Natural killer cell (primary cell): Measurements from ENCODE around the gene TMSB4Y. TPM values are rescaled to one million over a fixed set of nuclear protein-coding genes. Genes with fewer than 3 reads are reported as not detected.

Experiments
- ATAC-seq, 3 donors: fragments of 150-1000 bp in 2 of 3; fragments of 200-7000 bp in 1 of 3; cut with Tn5 transposase; 1 replicate in 1 of 3; 2 replicates in 2 of 3; pipeline ENCODE4 v1.10.0; 2021; ENCODE audit warnings: mild to moderate bottlenecking in 2 of 3, moderate library complexity in 2 of 3
- DNase-seq, 2 donors: peaks; one replicate each; pipeline versions ENCODE4 v3.0.0 to v3.0.0-alpha.2; 2013 to 2021; ENCODE audit warnings: mixed read lengths in 1 of 2
- H3K27ac ChIP-seq: one replicate; pipeline ENCODE4 v1.5.1; 2013; ENCODE audit warnings: mild to moderate bottlenecking, low read length
- H3K27me3 ChIP-seq: one replicate; pipeline ENCODE4 v1.6.1; 2013; ENCODE audit warnings: low read length; ENCODE audit not compliant: control insufficient read depth, insufficient read depth
- H3K36me3 ChIP-seq: one replicate; pipeline ENCODE4 v1.6.1; 2013; ENCODE audit warnings: low read length; ENCODE audit not compliant: control insufficient read depth, insufficient read depth
- H3K4me1 ChIP-seq: one replicate; pipeline ENCODE4 v1.6.1; 2013; ENCODE audit warnings: low read length; ENCODE audit not compliant: control insufficient read depth, insufficient read depth
- H3K4me3 ChIP-seq: one replicate; pipeline ENCODE4 v1.5.1; 2013; ENCODE audit warnings: low read length
- H3K9me3 ChIP-seq: one replicate; pipeline ENCODE4 v1.6.1; 2013; ENCODE audit warnings: low read length; ENCODE audit not compliant: control insufficient read depth, insufficient read depth
- H3K27ac Mint-ChIP-seq, 2 donors: one replicate each; pipeline ENCODE4 v1.8.0; 2022; ENCODE audit warnings: mild to moderate bottlenecking in 2 of 2, mixed read lengths in 2 of 2, moderate library complexity in 1 of 2
- H3K27me3 Mint-ChIP-seq, 2 donors: one replicate each; pipeline ENCODE4 v1.8.0; 2022; ENCODE audit warnings: low read depth in 2 of 2, mixed read lengths in 2 of 2
- H3K36me3 Mint-ChIP-seq: one replicate; pipeline ENCODE4 v1.8.0; 2022; ENCODE audit warnings: mixed read lengths
- H3K4me1 Mint-ChIP-seq, 2 donors: one replicate each; pipeline ENCODE4 v1.8.0; 2022; ENCODE audit warnings: mixed read lengths in 2 of 2
- H3K4me3 Mint-ChIP-seq: one replicate; pipeline ENCODE4 v1.8.0; 2022; ENCODE audit warnings: mild to moderate bottlenecking, moderate library complexity, mixed read lengths
- H3K9me3 Mint-ChIP-seq, 2 donors: one replicate each; pipeline ENCODE4 v1.8.0; 2022; ENCODE audit warnings: mixed read lengths in 2 of 2
- CTCF ChIP-seq: fragments of 200-600 bp; IDR thresholded peaks from one replicate; pipeline ENCODE4 v1.8.0; 2022; ENCODE audit warnings: antibody characterized with exemption
- WGBS: methylation state at CpG from one replicate; pipeline ENCODE4 v1.1.7; 2013; ENCODE audit warnings: missing lambda C conversion rate; ENCODE audit not compliant: insufficient coverage; 5-methylcytosine and 5-hydroxymethylcytosine counted together
- intact Hi-C: fragments of 100-400 bp; cut with micrococcal nuclease; formaldehyde crosslinking; loops from one replicate; pipeline ENCODE4 v1.14.2; 2022
- total RNA-seq, 4 donors: library from RNA; stranded (reverse); fragments of 120-200 nt in 1 of 4; gene quantifications; one replicate each; pipeline versions ENCODE4 v1.2.3 to v1.2.4, GENCODE V29; 2013 to 2022

Gene TMSB4Y
- total RNA-seq, 3 donors from 2014 or later (not counting 1 experiment from before 2014, with no cell fraction given), result 2.0 to 2.3 TPM; not detected in 1

- 2% methylated on average over 23 of the region's 30 CpGs for WGBS
- Mint-ChIP-seq H3K9me3 (no peaks in the 10 kb centered on the region), H3K36me3 (no peaks in the 10 kb centered on the region), H3K4me1 (peaks cover 0 to 15% of the 10 kb centered on the region in 2 donors), H3K27me3 (no peaks in the 10 kb centered on the region), H3K4me3 (no peak overlapping the region), H3K27ac (peak overlapping the region in 1 of 2 donors; percentile 93)
- Histone ChIP-seq H3K27me3 (no peaks in the 10 kb centered on the region), H3K27ac (peak overlapping the region; percentile 93), H3K4me3 (peak overlapping the region; percentile 70), H3K36me3 (no peaks in the 10 kb centered on the region), H3K4me1 (peaks cover 14% of the 10 kb centered on the region), H3K9me3 (no peaks in the 10 kb centered on the region)
- DNase-seq, result peak; percentile 16 to 62
- ATAC-seq, result peak in 2 of 3 donors; percentile 28
- intact Hi-C loops, result no loop called here
- TF ChIP-seq CTCF, result no peak
These were observed 627 bp downstream of the TMSB4Y start for GRCh38 chrY:13704121-13704930.

DNA sequence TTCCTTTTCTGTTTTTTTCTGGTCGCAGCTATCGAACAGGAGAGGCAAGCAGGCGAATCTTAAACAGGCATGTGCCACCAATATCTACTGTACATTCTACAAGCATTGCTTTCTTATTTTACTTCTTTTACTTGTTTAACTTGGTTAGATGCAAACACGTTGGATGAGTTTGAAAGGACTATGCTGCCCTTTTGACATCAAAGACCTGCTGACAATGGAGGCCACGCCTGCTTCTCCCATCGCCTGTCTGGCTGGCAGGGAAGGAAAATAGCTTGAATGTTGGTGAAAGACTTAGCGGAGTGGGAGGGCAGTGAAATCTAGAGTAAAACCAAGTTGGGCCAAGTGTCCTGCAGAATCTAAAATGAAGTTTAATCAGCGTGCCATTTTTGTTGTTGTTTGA is 1.5 kb downstream of the TMSB4Y start:
- ATAC-seq, result no peak
- 15% methylated on average over 7 of the region's 8 CpGs for WGBS
- intact Hi-C loops, result no loop called here
- Mint-ChIP-seq H3K27me3 (no peaks in the 10 kb centered on the region), H3K4me1 (peaks cover 0 to 15% of the 10 kb centered on the region in 2 donors), H3K27ac (peak overlapping the region in 1 of 2 donors; percentile 93), H3K4me3 (no peak overlapping the region), H3K9me3 (no peaks in the 10 kb centered on the region), H3K36me3 (no peaks in the 10 kb centered on the region)
- Histone ChIP-seq H3K4me3 (no peak overlapping the region), H3K27ac (no peak overlapping the region), H3K4me1 (peaks cover 14% of the 10 kb centered on the region), H3K9me3 (no peaks in the 10 kb centered on the region), H3K27me3 (no peaks in the 10 kb centered on the region), H3K36me3 (no peaks in the 10 kb centered on the region)
- TF ChIP-seq CTCF, result no peak
- peak in 1 of 2 donors; percentile 17 for DNase-seq

- no peak overlapping the region for H3K27ac Mint-ChIP-seq
- no peak for TF ChIP-seq CTCF
- Histone ChIP-seq H3K27ac (no peak overlapping the region), H3K9me3 (no peaks in the 10 kb centered on the region), H3K27me3 (no peaks in the 10 kb centered on the region), H3K36me3 (no peaks in the 10 kb centered on the region), H3K4me1 (peaks cover 11% of the 10 kb centered on the region), H3K4me3 (no peak overlapping the region)
- intact Hi-C loops, result no loop called here
- DNase-seq (no peak), ATAC-seq (no peak)
- H3K4me3 Mint-ChIP-seq, result no peak overlapping the region
- H3K9me3 Mint-ChIP-seq, result no peaks in the 10 kb centered on the region
- no peaks in the 10 kb centered on the region for H3K36me3 Mint-ChIP-seq
- WGBS, result no CpG with 5 or more reads among the region's 1 CpG
- no peaks in the 10 kb centered on the region for H3K27me3 Mint-ChIP-seq
- peaks cover 0 to 15% of the 10 kb centered on the region in 2 donors for H3K4me1 Mint-ChIP-seq
These were observed 4.3 kb downstream of the TMSB4Y start for GRCh38 chrY:13708038-13708437.
